Erythroblast (primary cell): Measurements from ENCODE around the gene OSBP2.

Source experiments
- GATA1 ChIP-seq: IDR thresholded peaks from 2 replicates; pipeline ENCODE4 v1.6.1; 2011; ENCODE audit warnings: low read depth, mild to moderate bottlenecking, control low read depth, low read length, moderate library complexity
- POLR2A ChIP-seq: IDR thresholded peaks from 2 replicates; pipeline ENCODE4 v1.6.1; 2011; ENCODE audit warnings: mild to moderate bottlenecking, low read length

- no peak for TF ChIP-seq POLR2A
- TF ChIP-seq GATA1, result no peak
Measured at GRCh38 chr22:30774566-30774965, 79.9 kb downstream of the OSBP2 start.
